H1 (cell line): Measurements from ENCODE around the gene NACA. TPM values are rescaled to one million over a fixed set of nuclear protein-coding genes. Genes with fewer than 3 reads are reported as not detected.

Experiments used
- SIN3A ChIP-seq, 2 experiments: IDR thresholded peaks in 1 of 2; conservative IDR thresholded peaks in 1 of 2; 2 replicates each; pipeline ENCODE4 v1.6.1; 2011 to 2012; ENCODE audit warnings: low read length in 2 of 2, improper control_type of control experiment in 1 of 2, low read depth in 1 of 2, mild to moderate bottlenecking in 1 of 2
- polyA plus RNA-seq, 7 experiments: library from polyadenylated mRNA; depleted of rRNA in 3 of 7; stranded (reverse) in 5 of 7; unstranded in 2 of 7; fragments of >200 nt in 5 of 7; fragments of 200-250 nt in 2 of 7; gene quantifications; 1 replicate in 5 of 7; 2 replicates in 1 of 7; 4 replicates in 1 of 7; pipeline versions ENCODE4 v1.2.1 to v1.2.3, GENCODE V29; 2011 to 2013; ENCODE audit warnings: missing spikeins in 2 of 7, mixed read lengths in 2 of 7
- total RNA-seq: library from RNA; stranded (reverse); fragmentation: NEBNext Ultra II Directional; extraction: Animal tissue kit (Norgen Biotek cat#: 25700); gene quantifications from 2 replicates; pipeline ENCODE4 v1.2.1, GENCODE V29; 2021
- TF ChIP-seq, protein P1 (sequence below), 3 experiments: IDR thresholded peaks; 1 replicate in 2 of 3; 2 replicates in 1 of 3; pipeline versions ENCODE4 v1.5.1 to v1.6.1; 2011; ENCODE audit warnings: low read length in 3 of 3, mild to moderate bottlenecking in 3 of 3, inconsistent platforms in 2 of 3, low read depth in 1 of 3, moderate library complexity in 1 of 3; ENCODE audit not compliant: insufficient read depth in 1 of 3; ENCODE audit errors: control extremely low read depth in 1 of 3

NACA gene
- total and polyA plus RNA-seq, 2 of the 8 experiments (the other 6 are each of a cell fraction or from before 2014, with no cell fraction given): 511 to 1,063 TPM

DNA sequence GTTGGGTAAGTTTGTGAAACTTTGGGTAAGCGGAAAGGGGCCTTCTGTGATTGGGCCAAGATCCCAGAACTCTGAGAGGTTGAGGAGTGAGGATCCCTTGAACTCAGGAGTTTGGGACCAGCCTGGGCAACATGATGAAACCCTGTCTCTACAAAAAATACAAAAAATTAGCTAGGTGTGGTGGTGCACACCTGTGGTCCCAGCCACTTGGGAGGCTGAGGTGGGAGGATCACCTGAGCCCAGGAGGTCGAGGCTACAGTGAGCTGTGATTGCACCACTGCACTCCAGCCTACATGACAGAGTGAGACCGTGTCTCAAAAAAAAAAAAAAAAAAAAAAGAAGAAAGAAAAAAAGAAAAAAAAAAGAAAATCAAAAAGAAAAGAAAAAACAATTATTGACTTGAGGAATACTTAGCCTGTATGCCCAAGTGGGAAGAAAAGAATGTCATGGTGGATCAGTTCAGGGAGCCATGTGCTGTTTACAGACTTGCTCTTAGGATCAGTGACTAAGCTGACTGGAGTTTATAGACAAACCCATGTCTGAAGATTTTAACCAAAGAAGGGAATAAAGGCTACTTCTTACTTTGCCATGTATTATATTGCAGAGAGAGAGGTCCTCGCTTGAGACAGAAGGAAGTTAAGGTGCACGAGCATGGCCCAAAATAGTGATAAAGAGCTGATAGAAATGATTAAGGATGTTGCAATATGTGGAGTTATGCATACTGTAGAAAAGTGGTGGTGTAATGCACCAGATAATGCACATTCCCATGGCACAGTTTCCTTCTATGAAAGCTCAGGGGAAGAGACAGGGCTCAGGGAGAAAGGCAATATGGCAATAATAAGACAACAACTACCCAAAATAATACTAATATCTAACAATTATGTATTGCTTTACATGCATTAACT, 38.9 kb upstream of the NACA start (continued):
- TF ChIP-seq, protein P1, sequence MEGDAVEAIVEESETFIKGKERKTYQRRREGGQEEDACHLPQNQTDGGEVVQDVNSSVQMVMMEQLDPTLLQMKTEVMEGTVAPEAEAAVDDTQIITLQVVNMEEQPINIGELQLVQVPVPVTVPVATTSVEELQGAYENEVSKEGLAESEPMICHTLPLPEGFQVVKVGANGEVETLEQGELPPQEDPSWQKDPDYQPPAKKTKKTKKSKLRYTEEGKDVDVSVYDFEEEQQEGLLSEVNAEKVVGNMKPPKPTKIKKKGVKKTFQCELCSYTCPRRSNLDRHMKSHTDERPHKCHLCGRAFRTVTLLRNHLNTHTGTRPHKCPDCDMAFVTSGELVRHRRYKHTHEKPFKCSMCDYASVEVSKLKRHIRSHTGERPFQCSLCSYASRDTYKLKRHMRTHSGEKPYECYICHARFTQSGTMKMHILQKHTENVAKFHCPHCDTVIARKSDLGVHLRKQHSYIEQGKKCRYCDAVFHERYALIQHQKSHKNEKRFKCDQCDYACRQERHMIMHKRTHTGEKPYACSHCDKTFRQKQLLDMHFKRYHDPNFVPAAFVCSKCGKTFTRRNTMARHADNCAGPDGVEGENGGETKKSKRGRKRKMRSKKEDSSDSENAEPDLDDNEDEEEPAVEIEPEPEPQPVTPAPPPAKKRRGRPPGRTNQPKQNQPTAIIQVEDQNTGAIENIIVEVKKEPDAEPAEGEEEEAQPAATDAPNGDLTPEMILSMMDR (IDR thresholded peaks at IDR 0.05; ENCODE audit: control extremely low read depth in 1 of 3, insufficient read depth in 1 of 3, low read depth in 1 of 3, low read length in 3 of 3): no peak
- no peak for TF ChIP-seq SIN3A (conservative IDR thresholded peaks at IDR 0.05 in 1 of 2, IDR thresholded peaks at IDR 0.05 in 1 of 2; ENCODE audit: low read depth in 1 of 2, low read length in 2 of 2)
